Prostate gland (tissue), 2 donors: Measurements from ENCODE around the gene WHRN.

Experiments
- POLR2AphosphoS5 ChIP-seq: sonication (generic); formaldehyde crosslinking; IDR thresholded peaks from one replicate; pipeline ENCODE4 v1.6.1; 2017; ENCODE audit warnings: antibody characterized with exemption
- TF ChIP-seq, protein P1 (sequence below), 4 experiments: fragments of 200-600 bp in 2 of 4; fragments of 450-650 bp in 2 of 4; sonication (generic) in 2 of 4; IDR thresholded peaks; 1 replicate in 3 of 4; 2 replicates in 1 of 4; pipeline ENCODE4 v1.5.1; 2016 to 2019; ENCODE audit warnings: antibody characterized with exemption in 4 of 4, mild to moderate bottlenecking in 2 of 4, moderate library complexity in 2 of 4

DNA sequence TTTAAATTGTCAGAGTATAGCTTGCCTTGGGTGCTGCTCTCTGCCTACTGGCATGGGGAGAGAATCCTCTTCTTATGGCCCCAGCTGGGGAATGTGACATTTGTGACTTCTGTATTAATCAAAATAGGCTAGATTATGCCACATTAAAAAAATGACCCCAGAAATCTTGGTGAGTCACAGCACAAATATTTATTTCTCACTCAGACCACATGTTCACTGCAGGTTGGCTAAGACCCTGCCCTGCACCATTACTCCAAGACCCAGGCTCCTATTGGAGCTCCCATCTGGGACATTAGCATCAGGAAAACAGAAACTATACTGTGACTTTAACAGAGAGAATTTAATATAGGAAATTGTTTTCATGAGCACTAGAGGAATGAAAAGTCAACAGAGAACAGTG is 16.6 kb upstream of the WHRN start:
- TF ChIP-seq POLR2AphosphoS5, result no peak
- TF ChIP-seq, protein P1, sequence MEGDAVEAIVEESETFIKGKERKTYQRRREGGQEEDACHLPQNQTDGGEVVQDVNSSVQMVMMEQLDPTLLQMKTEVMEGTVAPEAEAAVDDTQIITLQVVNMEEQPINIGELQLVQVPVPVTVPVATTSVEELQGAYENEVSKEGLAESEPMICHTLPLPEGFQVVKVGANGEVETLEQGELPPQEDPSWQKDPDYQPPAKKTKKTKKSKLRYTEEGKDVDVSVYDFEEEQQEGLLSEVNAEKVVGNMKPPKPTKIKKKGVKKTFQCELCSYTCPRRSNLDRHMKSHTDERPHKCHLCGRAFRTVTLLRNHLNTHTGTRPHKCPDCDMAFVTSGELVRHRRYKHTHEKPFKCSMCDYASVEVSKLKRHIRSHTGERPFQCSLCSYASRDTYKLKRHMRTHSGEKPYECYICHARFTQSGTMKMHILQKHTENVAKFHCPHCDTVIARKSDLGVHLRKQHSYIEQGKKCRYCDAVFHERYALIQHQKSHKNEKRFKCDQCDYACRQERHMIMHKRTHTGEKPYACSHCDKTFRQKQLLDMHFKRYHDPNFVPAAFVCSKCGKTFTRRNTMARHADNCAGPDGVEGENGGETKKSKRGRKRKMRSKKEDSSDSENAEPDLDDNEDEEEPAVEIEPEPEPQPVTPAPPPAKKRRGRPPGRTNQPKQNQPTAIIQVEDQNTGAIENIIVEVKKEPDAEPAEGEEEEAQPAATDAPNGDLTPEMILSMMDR (IDR thresholded peaks at IDR 0.05), result no peak
